Panc1 (cell line): ENCODE results near the gene ABCD4.

ENCODE experiments used
- POLR2AphosphoS5 ChIP-seq: IDR thresholded peaks from 2 replicates; pipeline ENCODE4 v1.6.1; 2012; ENCODE audit warnings: mild to moderate bottlenecking, low read depth, low read length, moderate library complexity
- TF ChIP-seq, protein P1 (sequence below): fragments of 450-650 bp; IDR thresholded peaks from 2 replicates; pipeline ENCODE4 v1.5.1; 2017; ENCODE audit warnings: mild to moderate bottlenecking
- TF ChIP-seq, protein P2 (sequence below), 2 experiments: IDR thresholded peaks; 2 replicates each; pipeline ENCODE4 v1.6.1; 2011 to 2012; ENCODE audit warnings: low read depth in 2 of 2, control low read depth in 1 of 2, low read length in 1 of 2, mild to moderate bottlenecking in 1 of 2, moderate library complexity in 1 of 2; ENCODE audit not compliant: insufficient read depth in 1 of 2

DNA sequence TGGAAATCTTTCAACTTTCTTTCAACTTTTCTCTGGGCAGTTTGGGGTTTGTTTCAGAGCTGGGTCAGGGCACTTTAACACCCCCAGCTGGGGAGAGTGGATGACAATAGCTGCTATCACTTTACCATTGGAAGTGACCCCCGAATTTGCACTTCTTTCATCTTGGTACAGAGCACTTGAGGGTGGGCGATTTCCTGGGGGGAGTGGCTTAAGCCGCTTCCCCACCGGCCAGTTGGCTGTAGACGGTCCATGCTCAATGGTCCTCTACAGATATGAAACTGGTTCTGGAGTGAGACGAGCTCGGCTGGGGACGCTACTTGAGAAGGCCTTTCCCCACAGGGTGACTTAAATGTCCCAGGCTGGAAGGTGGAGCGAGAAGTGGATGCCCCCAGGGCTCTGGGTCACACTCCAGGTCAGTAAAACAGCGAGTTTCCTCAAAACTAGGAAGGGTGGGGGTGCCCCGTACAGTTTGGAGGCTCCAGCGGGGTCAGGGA, 45.6 kb upstream of the ABCD4 start, which contains the start of gene VRTN:
- TF ChIP-seq, protein P1, sequence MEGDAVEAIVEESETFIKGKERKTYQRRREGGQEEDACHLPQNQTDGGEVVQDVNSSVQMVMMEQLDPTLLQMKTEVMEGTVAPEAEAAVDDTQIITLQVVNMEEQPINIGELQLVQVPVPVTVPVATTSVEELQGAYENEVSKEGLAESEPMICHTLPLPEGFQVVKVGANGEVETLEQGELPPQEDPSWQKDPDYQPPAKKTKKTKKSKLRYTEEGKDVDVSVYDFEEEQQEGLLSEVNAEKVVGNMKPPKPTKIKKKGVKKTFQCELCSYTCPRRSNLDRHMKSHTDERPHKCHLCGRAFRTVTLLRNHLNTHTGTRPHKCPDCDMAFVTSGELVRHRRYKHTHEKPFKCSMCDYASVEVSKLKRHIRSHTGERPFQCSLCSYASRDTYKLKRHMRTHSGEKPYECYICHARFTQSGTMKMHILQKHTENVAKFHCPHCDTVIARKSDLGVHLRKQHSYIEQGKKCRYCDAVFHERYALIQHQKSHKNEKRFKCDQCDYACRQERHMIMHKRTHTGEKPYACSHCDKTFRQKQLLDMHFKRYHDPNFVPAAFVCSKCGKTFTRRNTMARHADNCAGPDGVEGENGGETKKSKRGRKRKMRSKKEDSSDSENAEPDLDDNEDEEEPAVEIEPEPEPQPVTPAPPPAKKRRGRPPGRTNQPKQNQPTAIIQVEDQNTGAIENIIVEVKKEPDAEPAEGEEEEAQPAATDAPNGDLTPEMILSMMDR: no peak
- TF ChIP-seq, protein P2, sequence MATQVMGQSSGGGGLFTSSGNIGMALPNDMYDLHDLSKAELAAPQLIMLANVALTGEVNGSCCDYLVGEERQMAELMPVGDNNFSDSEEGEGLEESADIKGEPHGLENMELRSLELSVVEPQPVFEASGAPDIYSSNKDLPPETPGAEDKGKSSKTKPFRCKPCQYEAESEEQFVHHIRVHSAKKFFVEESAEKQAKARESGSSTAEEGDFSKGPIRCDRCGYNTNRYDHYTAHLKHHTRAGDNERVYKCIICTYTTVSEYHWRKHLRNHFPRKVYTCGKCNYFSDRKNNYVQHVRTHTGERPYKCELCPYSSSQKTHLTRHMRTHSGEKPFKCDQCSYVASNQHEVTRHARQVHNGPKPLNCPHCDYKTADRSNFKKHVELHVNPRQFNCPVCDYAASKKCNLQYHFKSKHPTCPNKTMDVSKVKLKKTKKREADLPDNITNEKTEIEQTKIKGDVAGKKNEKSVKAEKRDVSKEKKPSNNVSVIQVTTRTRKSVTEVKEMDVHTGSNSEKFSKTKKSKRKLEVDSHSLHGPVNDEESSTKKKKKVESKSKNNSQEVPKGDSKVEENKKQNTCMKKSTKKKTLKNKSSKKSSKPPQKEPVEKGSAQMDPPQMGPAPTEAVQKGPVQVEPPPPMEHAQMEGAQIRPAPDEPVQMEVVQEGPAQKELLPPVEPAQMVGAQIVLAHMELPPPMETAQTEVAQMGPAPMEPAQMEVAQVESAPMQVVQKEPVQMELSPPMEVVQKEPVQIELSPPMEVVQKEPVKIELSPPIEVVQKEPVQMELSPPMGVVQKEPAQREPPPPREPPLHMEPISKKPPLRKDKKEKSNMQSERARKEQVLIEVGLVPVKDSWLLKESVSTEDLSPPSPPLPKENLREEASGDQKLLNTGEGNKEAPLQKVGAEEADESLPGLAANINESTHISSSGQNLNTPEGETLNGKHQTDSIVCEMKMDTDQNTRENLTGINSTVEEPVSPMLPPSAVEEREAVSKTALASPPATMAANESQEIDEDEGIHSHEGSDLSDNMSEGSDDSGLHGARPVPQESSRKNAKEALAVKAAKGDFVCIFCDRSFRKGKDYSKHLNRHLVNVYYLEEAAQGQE (IDR thresholded peaks at IDR 0.05; ENCODE audit: insufficient read depth in 1 of 2, low read depth in 2 of 2, low read length in 1 of 2): no peak
- no peak for TF ChIP-seq POLR2AphosphoS5
